ENCODE results near the gene NOD2. TPM values are rescaled to one million over a fixed set of nuclear protein-coding genes. Genes with fewer than 3 reads are reported as not detected.

The NOD2 gene
- 0.67 TPM for polyA plus RNA-seq
- long read RNA-seq, donor 1 = 0 reads
- long read RNA-seq, donor 2 = 0 reads
- long read RNA-seq, donor 3 = 0 reads
- long read RNA-seq, donor 4 = 0 reads
- long read RNA-seq, donor 5 = 0 reads
- long read RNA-seq, donor 6 = 0 reads
- long read RNA-seq, donor 7 = 0 reads
- long read RNA-seq, donor 8 = 0 reads
- long read RNA-seq, donor 9 = 0 reads
- long read RNA-seq, donor 10 = 0 reads
- long read RNA-seq, donor 11 = 0 reads

GRCh38 chr16:50692999-50693781, at the start of gene NOD2:
Gene NOD2 (plus strand): TSS chr16:50693606. CDS start chr16:50699496, 5,890 bp downstream.
- peaks cover 13% of the 10 kb centered on the region for H3K4me1 ChIP-seq (ENCODE audit: control insufficient read depth, insufficient read depth, low read length)
- no CpG with 5 or more reads among the region's 56 CpGs for WGBS (ENCODE audit: insufficient coverage, low lambda C conversion rate)
- H3K36me3 ChIP-seq (ENCODE audit: control insufficient read depth, insufficient read depth, low read length) = no peaks in the 10 kb centered on the region
- no peak for DNase-seq
- H3K27me3 ChIP-seq (ENCODE audit: control insufficient read depth, insufficient read depth, low read length) = peaks cover 8% of the 10 kb centered on the region
- H3K27ac ChIP-seq (ENCODE audit: low read length) = no peak within 1 kb of the TSS
- H3K4me3 ChIP-seq (ENCODE audit: low read length) = peak within 1 kb of the TSS; percentile 4
- peaks cover 5% of the 10 kb centered on the region for H3K9me3 ChIP-seq (ENCODE audit: control insufficient read depth, low read depth, low read length)

DNA sequence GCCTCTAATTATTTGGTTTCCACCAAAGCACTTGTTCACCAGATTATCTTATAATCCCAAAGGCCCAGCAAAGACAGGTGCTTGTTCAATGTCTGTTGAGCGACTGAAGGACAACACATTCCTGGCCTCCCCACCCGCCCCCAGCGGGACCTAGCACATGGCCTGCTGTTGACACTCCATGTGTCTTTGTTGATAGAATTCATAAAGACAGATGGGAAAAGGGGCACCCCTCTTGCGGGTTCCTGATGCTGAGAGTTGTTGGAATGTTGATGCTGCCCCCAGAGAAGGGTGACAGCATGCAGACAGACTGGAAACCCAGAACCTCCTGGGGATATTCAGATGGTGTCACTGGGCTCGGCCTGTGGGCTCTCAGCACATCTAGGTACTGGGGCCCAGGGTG, 49.2 kb upstream of the NOD2 start:
- Histone ChIP-seq H3K4me1 (ENCODE audit: control insufficient read depth, insufficient read depth, low read length) (no peaks in the 10 kb centered on the region), H3K36me3 (ENCODE audit: control insufficient read depth, insufficient read depth, low read length) (no peaks in the 10 kb centered on the region), H3K9me3 (ENCODE audit: control insufficient read depth, low read depth, low read length) (no peaks in the 10 kb centered on the region), H3K4me3 (ENCODE audit: low read length) (no peak overlapping the region), H3K27me3 (ENCODE audit: control insufficient read depth, insufficient read depth, low read length) (peaks cover 3% of the 10 kb centered on the region), H3K27ac (ENCODE audit: low read length) (no peak overlapping the region)
- DNase-seq = no peak
- WGBS (ENCODE audit: insufficient coverage, low lambda C conversion rate) = no CpG with 5 or more reads among the region's 5 CpGs

DNA sequence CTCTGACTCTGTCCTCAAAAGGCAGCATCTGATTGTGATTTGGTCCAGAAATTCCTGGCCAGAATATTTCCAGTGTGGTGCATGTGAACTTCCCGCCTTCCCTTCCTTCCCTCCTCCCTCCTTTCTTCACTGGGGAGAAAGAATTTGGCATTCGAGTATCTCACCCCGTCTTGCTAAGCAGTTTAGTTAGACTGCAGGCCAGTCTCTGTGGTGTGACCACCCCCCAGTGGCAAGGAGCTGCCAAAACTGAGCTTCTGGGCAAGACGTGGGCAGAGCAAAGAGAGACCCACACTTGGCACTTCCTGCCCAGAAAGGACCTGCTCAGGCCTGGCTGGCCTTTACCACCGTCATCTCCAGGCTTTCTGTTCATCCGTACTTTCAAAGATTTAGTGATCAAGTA, 48.7 kb upstream of the NOD2 start:
- H3K9me3 ChIP-seq (ENCODE audit: control insufficient read depth, low read depth, low read length) = no peaks in the 10 kb centered on the region
- no peaks in the 10 kb centered on the region for H3K36me3 ChIP-seq (ENCODE audit: control insufficient read depth, insufficient read depth, low read length)
- DNase-seq = no peak
- WGBS (ENCODE audit: insufficient coverage, low lambda C conversion rate) = 100% methylated on average over 1 of the region's 6 CpGs
- no peak overlapping the region for H3K27ac ChIP-seq (ENCODE audit: low read length)
- no peaks in the 10 kb centered on the region for H3K4me1 ChIP-seq (ENCODE audit: control insufficient read depth, insufficient read depth, low read length)
- H3K4me3 ChIP-seq (ENCODE audit: low read length) = no peak overlapping the region
- peaks cover 3% of the 10 kb centered on the region for H3K27me3 ChIP-seq (ENCODE audit: control insufficient read depth, insufficient read depth, low read length)

GRCh38 chr16:50645563-50646220, 47.7 kb upstream of the NOD2 start:
- Histone ChIP-seq H3K36me3 (ENCODE audit: control insufficient read depth, insufficient read depth, low read length) (no peaks in the 10 kb centered on the region), H3K4me3 (ENCODE audit: low read length) (no peak overlapping the region), H3K27me3 (ENCODE audit: control insufficient read depth, insufficient read depth, low read length) (peaks cover 3% of the 10 kb centered on the region), H3K27ac (ENCODE audit: low read length) (no peak overlapping the region), H3K9me3 (ENCODE audit: control insufficient read depth, low read depth, low read length) (no peaks in the 10 kb centered on the region), H3K4me1 (ENCODE audit: control insufficient read depth, insufficient read depth, low read length) (no peaks in the 10 kb centered on the region)
- no peak for DNase-seq
- 85% methylated on average over 3 of the region's 20 CpGs for WGBS (ENCODE audit: insufficient coverage, low lambda C conversion rate)

GRCh38 chr16:50646345-50646744, 47.1 kb upstream of the NOD2 start:
- WGBS (ENCODE audit: insufficient coverage, low lambda C conversion rate) = 50% methylated on average over 1 of the region's 8 CpGs
- DNase-seq = no peak
- Histone ChIP-seq H3K36me3 (ENCODE audit: control insufficient read depth, insufficient read depth, low read length) (no peaks in the 10 kb centered on the region), H3K4me1 (ENCODE audit: control insufficient read depth, insufficient read depth, low read length) (no peaks in the 10 kb centered on the region), H3K27ac (ENCODE audit: low read length) (no peak overlapping the region), H3K9me3 (ENCODE audit: control insufficient read depth, low read depth, low read length) (no peaks in the 10 kb centered on the region), H3K27me3 (ENCODE audit: control insufficient read depth, insufficient read depth, low read length) (peaks cover 3% of the 10 kb centered on the region), H3K4me3 (ENCODE audit: low read length) (no peak overlapping the region)

DNA sequence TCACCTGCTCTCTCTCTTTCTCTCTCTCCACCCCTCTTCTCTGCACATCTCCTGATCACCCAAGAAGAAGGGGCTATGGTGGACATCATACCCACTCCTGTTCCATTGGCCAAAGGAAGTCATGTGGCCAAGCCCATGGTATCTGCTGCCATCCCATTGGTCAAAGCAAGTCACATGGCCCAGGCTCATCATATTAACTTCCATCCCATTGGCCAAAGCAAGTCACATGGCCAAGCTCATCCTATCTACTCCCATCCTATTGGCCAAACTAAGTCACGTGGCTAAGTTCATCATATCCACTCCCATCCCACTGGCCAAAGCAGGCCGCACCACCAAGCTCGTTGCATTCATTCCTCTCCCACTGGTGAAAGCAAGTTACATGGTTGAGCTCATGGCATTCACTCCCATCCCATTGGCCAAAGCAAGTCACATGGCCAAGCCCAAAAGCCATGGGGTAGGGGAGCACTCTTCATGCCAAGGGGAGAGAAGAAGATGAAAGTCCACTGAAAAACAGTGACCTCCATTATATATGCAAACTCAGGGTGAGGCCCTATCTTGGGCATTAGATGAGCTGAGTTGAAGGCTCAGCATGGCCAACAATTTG, 41.5 kb upstream of the NOD2 start:
- H3K4me1 ChIP-seq (ENCODE audit: control insufficient read depth, insufficient read depth, low read length) = no peaks in the 10 kb centered on the region
- H3K36me3 ChIP-seq (ENCODE audit: control insufficient read depth, insufficient read depth, low read length) = no peaks in the 10 kb centered on the region
- H3K27ac ChIP-seq (ENCODE audit: low read length) = no peak overlapping the region
- DNase-seq = no peak
- no CpG with 5 or more reads among the region's 3 CpGs for WGBS (ENCODE audit: insufficient coverage, low lambda C conversion rate)
- H3K27me3 ChIP-seq (ENCODE audit: control insufficient read depth, insufficient read depth, low read length) = no peaks in the 10 kb centered on the region
- H3K9me3 ChIP-seq (ENCODE audit: control insufficient read depth, low read depth, low read length) = no peaks in the 10 kb centered on the region
- no peak overlapping the region for H3K4me3 ChIP-seq (ENCODE audit: low read length)

DNA sequence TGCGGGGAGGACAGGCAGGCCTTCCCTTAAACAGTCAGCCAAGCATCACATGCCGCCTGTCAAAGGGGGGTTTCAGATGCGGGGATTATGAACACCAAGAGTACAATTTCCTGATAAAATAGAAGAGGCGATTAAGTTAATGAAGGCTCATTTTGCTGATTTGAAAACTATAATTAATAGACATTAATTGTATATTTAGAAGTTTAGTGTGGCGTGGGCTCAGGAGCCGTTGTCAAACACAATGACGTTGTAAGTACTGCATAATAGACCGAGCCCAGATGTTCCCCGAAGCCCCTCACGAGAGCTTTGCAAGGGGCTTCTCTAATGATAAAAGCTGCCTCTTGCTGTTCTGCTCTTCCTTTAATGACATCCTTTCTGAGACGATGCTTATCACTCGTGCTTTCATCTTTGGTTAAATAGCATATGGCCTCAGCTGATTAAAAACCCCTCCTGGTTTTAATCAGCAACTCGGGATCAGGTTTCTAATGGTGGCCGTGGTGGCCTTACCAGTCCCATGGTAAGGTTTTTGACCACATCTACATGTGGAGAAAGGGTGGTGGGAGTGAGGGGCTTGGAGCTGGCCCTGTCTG, 40.5 kb upstream of the NOD2 start:
- H3K4me1 ChIP-seq (ENCODE audit: control insufficient read depth, insufficient read depth, low read length) = no peaks in the 10 kb centered on the region
- H3K36me3 ChIP-seq (ENCODE audit: control insufficient read depth, insufficient read depth, low read length) = no peaks in the 10 kb centered on the region
- no peak overlapping the region for H3K27ac ChIP-seq (ENCODE audit: low read length)
- H3K4me3 ChIP-seq (ENCODE audit: low read length) = no peak overlapping the region
- no peaks in the 10 kb centered on the region for H3K9me3 ChIP-seq (ENCODE audit: control insufficient read depth, low read depth, low read length)
- DNase-seq = no peak
- whole genome bisulfite sequencing (ENCODE audit: insufficient coverage, low lambda C conversion rate) = no CpG with 5 or more reads among the region's 14 CpGs
- no peaks in the 10 kb centered on the region for H3K27me3 ChIP-seq (ENCODE audit: control insufficient read depth, insufficient read depth, low read length)

GRCh38 chr16:50653633-50654519, 39.5 kb upstream of the NOD2 start:
- Histone ChIP-seq H3K36me3 (ENCODE audit: control insufficient read depth, insufficient read depth, low read length) (no peaks in the 10 kb centered on the region), H3K27me3 (ENCODE audit: control insufficient read depth, insufficient read depth, low read length) (no peaks in the 10 kb centered on the region), H3K27ac (ENCODE audit: low read length) (no peak overlapping the region), H3K4me1 (ENCODE audit: control insufficient read depth, insufficient read depth, low read length) (no peaks in the 10 kb centered on the region), H3K4me3 (ENCODE audit: low read length) (no peak overlapping the region), H3K9me3 (ENCODE audit: control insufficient read depth, low read depth, low read length) (no peaks in the 10 kb centered on the region)
- no peak for DNase-seq
- WGBS (ENCODE audit: insufficient coverage, low lambda C conversion rate) = no CpG with 5 or more reads among the region's 11 CpGs

DNA sequence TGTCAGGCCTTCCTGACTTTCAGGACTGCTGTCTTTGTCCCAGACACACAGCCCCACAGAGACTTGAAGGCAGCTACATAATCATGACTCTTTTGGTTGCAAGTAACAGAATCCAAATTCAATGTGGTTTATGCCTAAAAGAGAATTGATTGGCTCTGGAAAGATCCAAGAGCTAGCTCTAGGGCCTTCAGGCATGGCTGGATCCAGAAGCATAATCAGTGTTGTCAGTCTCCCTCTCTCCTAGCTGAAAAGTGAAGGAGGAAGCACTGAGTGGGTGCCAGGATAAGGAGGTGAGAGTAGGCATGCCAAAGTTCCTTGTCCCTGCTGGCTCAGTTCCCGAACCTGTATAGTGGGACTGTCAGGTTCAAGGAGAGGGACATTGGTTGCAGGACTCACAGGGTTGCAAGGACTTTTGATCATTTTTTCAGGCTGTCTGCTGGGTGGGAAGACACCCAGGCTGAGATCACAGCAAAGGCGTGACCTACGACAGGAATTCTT, 37.8 kb upstream of the NOD2 start:
- no peak overlapping the region for H3K27ac ChIP-seq (ENCODE audit: low read length)
- no CpG with 5 or more reads among the region's 3 CpGs for WGBS (ENCODE audit: insufficient coverage, low lambda C conversion rate)
- no peak overlapping the region for H3K4me3 ChIP-seq (ENCODE audit: low read length)
- no peaks in the 10 kb centered on the region for H3K36me3 ChIP-seq (ENCODE audit: control insufficient read depth, insufficient read depth, low read length)
- DNase-seq = no peak
- no peaks in the 10 kb centered on the region for H3K27me3 ChIP-seq (ENCODE audit: control insufficient read depth, insufficient read depth, low read length)
- H3K9me3 ChIP-seq (ENCODE audit: control insufficient read depth, low read depth, low read length) = no peaks in the 10 kb centered on the region
- H3K4me1 ChIP-seq (ENCODE audit: control insufficient read depth, insufficient read depth, low read length) = no peaks in the 10 kb centered on the region
